Progenitor cell of endocrine pancreas (in vitro differentiated cells): ENCODE data around the gene ADI1. TPM values are rescaled to one million over a fixed set of nuclear protein-coding genes. Genes with fewer than 3 reads are reported as not detected.

Experiments
- DNase-seq: peaks from one replicate; pipeline ENCODE4 v3.0.0; 2021; ENCODE audit warnings: low spot score; ENCODE audit not compliant: unreplicated experiment
- H3K27ac Mint-ChIP-seq: 2 replicates; pipeline ENCODE4 v1.8.0; 2021; ENCODE audit warnings: mild to moderate bottlenecking, moderate library complexity, mixed read lengths
- H3K27me3 Mint-ChIP-seq: 2 replicates; pipeline ENCODE4 v1.8.0; 2021; ENCODE audit warnings: mixed read lengths
- H3K36me3 Mint-ChIP-seq: 2 replicates; pipeline ENCODE4 v1.8.0; 2022; ENCODE audit warnings: mixed read lengths; ENCODE audit not compliant: insufficient read depth
- H3K4me1 Mint-ChIP-seq: 2 replicates; pipeline ENCODE4 v1.8.0; 2021; ENCODE audit warnings: low read depth, mixed read lengths
- H3K4me3 Mint-ChIP-seq: 2 replicates; pipeline ENCODE4 v1.8.0; 2021; ENCODE audit warnings: low read depth, mild to moderate bottlenecking, moderate library complexity, mixed read lengths
- H3K9me3 Mint-ChIP-seq: 2 replicates; pipeline ENCODE4 v1.8.0; 2021; ENCODE audit warnings: low read depth, mixed read lengths
- total RNA-seq: library from RNA; stranded (reverse); gene quantifications from 2 replicates; pipeline ENCODE4 v1.2.1, GENCODE V29; 2021
- TF ChIP-seq, protein P1 (sequence below): fragments of 200-600 bp; sonication (generic); IDR thresholded peaks from one replicate; pipeline ENCODE4 v1.5.0; 2021; ENCODE audit warnings: antibody characterized with exemption, mild to moderate bottlenecking; ENCODE audit not compliant: unreplicated experiment

Gene ADI1
- total RNA-seq, 1 donor from 2014 or later, result 46.6 TPM

DNA sequence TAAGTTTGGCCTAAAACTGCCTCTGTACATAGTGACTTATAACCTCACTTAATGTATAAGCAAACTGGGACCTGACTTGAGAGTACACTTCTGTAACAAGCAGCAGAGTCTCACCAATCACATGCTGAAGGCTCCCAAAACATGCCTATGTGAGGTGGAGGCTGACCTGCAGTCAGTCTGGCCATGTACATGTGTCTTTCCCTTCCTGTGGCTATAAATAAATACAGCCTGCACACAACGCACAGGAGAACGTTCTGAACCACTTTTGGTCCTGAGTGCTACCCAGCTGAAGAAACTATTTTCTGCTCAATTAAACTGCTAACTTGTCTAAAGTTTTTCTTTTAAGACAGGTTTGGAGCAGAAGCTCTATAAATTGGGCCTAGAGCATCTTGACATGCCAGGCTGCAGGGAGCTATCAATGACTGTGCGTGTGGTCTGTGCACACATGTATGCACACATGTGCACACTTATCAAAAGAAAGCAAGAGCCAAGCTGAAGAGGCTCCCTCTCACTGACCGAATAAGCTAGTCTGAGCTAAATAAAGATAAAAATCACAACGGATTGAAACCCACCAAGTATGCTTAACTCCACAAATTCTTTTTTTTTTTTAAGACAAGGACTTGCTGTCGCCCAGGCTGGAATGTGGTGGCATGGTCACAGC, 23.8 kb upstream of the ADI1 start:
- Mint-ChIP-seq H3K36me3 (peaks cover 27% of the 10 kb centered on the region), H3K4me3 (no peak overlapping the region), H3K27ac (no peak overlapping the region), H3K9me3 (no peaks in the 10 kb centered on the region), H3K4me1 (no peaks in the 10 kb centered on the region), H3K27me3 (no peaks in the 10 kb centered on the region)
- DNase-seq, result no peak
- TF ChIP-seq, protein P1, sequence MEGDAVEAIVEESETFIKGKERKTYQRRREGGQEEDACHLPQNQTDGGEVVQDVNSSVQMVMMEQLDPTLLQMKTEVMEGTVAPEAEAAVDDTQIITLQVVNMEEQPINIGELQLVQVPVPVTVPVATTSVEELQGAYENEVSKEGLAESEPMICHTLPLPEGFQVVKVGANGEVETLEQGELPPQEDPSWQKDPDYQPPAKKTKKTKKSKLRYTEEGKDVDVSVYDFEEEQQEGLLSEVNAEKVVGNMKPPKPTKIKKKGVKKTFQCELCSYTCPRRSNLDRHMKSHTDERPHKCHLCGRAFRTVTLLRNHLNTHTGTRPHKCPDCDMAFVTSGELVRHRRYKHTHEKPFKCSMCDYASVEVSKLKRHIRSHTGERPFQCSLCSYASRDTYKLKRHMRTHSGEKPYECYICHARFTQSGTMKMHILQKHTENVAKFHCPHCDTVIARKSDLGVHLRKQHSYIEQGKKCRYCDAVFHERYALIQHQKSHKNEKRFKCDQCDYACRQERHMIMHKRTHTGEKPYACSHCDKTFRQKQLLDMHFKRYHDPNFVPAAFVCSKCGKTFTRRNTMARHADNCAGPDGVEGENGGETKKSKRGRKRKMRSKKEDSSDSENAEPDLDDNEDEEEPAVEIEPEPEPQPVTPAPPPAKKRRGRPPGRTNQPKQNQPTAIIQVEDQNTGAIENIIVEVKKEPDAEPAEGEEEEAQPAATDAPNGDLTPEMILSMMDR, result no peak

DNA sequence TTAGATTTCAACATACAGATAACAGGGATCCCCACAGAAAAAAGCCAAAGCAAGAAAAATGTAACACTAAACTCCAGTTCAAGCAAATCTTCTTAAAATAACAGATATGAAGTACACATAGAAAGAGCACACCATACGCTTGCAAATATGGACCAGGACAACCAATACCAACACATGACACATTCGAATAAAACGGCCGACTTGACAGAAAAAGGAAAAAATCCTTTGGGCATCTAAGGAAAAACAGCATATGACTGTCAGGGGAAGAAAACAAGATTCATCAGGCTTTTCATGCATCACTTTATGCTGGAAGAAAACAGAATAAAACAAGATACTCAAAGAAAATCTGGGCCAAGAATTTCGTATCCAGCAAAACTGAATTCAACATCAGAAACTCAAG, 22.8 kb upstream of the ADI1 start:
- DNase-seq, result no peak
- Mint-ChIP-seq H3K36me3 (peaks cover 20% of the 10 kb centered on the region), H3K9me3 (no peaks in the 10 kb centered on the region), H3K4me1 (no peaks in the 10 kb centered on the region), H3K27ac (no peak overlapping the region), H3K27me3 (no peaks in the 10 kb centered on the region), H3K4me3 (no peak overlapping the region)
- TF ChIP-seq, protein P1, result no peak

DNA sequence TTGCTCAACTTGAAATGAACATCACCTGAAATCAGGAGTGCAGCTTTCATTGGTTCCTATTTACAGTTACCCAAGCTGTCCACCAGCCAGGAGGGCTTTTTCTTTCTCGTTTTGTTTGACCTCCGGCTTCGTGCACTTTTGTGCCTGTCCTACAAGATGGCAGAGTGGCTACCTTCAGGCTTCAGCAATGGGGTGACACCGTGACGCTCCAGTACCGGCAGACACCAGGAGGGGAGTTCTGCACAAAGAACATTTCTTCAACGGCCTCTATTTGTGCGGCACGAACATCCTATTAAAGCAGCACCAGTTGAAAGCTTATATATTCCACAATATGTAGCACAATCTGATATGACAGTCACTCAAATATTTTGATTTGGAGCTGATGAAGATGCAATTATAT, 20.5 kb upstream of the ADI1 start:
- TF ChIP-seq, protein P1, result no peak

DNA sequence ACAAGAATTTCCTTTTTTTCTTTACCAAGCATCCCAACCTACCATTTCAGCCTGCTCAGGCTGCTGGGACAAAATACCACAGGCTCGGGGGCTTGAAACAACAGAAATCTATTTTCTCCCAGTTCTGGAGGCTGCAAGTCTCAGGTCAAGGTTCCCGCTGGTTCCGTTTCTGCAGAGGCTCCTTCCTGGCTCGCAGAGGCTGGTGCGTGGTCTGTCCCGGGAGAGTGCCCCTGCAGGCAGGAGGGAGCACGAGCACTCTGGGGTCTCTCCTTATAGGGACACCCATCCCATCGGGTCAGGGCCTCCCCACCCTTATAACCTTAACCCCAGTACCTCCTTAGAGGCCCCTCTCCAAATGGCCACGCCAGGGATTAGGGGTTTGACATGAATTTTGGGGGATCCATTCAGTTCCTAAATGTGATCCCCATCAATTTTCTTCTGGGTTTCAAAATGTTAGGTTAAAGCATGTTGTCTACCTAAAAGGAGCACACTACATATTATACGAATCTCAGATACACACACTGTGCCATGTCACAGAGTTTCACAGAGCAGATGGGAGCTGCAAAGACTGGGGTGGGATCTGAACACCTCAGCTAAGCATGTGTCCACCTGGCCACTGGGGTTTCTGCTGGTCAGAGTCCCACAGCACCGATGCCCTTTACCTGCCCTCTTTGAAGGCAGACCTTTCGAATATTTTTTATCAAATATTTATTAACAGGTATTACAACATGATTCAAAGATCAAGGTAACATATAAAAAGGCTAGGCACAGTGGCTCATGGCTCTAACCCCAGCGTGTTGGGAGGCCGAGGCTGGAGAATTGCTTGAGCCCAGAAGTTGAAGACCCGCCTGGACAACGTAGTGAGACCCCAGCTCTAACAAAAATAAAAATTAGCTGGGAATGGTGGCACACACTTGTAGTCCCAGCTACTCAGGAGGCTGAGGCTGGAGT, 17.6 kb upstream of the ADI1 start:
- Mint-ChIP-seq H3K4me1 (peaks cover 11% of the 10 kb centered on the region), H3K27me3 (no peaks in the 10 kb centered on the region), H3K36me3 (peaks cover 5% of the 10 kb centered on the region), H3K27ac (peak overlapping the region; percentile 96), H3K9me3 (no peaks in the 10 kb centered on the region), H3K4me3 (peak overlapping the region; percentile 32)
- no peak for DNase-seq
- TF ChIP-seq, protein P1, result peak; percentile 47

More for the DNA sequence above, 20.5 kb upstream of the ADI1 start:
- Mint-ChIP-seq H3K4me3 (no peak overlapping the region), H3K36me3 (peaks cover 17% of the 10 kb centered on the region), H3K9me3 (no peaks in the 10 kb centered on the region), H3K27ac (no peak overlapping the region), H3K4me1 (peaks cover 11% of the 10 kb centered on the region), H3K27me3 (no peaks in the 10 kb centered on the region)
- no peak for DNase-seq
